ENCODE results near the gene ATP2C1.

Gene ATP2C1

GRCh38 chr3:130975251-130975650 is 81.4 kb downstream of the ATP2C1 start:
- DNase-seq (ENCODE audit: low read depth in 1 of 2, low spot score in 1 of 2) = no peak

GRCh38 chr3:130976706-130977105 is 82.8 kb downstream of the ATP2C1 start:
- no peak for DNase-seq (ENCODE audit: low read depth in 1 of 2, low spot score in 1 of 2)

- DNase-seq (ENCODE audit: low read depth in 1 of 2, low spot score in 1 of 2) = no peak
Measured at GRCh38 chr3:130979117-130979516, 85.2 kb downstream of the ATP2C1 start.

- no peak for DNase-seq (ENCODE audit: low read depth in 1 of 2, low spot score in 1 of 2)
Measured at GRCh38 chr3:130981469-130981868, 87.6 kb downstream of the ATP2C1 start.

GRCh38 chr3:130990282-130990681 is 96.4 kb downstream of the ATP2C1 start:
- DNase-seq (ENCODE audit: low read depth in 1 of 2, low spot score in 1 of 2) = no peak

- DNase-seq (ENCODE audit: low read depth in 1 of 2, low spot score in 1 of 2) = no peak
Measured at GRCh38 chr3:130991126-130991525, 97.2 kb downstream of the ATP2C1 start.

- no peak for DNase-seq (ENCODE audit: low read depth in 1 of 2, low spot score in 1 of 2)
Measured at GRCh38 chr3:130992344-130992743, 98.5 kb downstream of the ATP2C1 start.

GRCh38 chr3:130997289-130997688 is 103.4 kb downstream of the ATP2C1 start:
- no peak for DNase-seq (ENCODE audit: low read depth in 1 of 2, low spot score in 1 of 2)

GRCh38 chr3:131001071-131001470 is 107.2 kb downstream of the ATP2C1 start:
- DNase-seq (ENCODE audit: low read depth in 1 of 2, low spot score in 1 of 2) = no peak

GRCh38 chr3:131004603-131005002 is 110.7 kb downstream of the ATP2C1 start:
- DNase-seq (ENCODE audit: low read depth in 1 of 2, low spot score in 1 of 2) = no peak

GRCh38 chr3:131007256-131007655 is 113.4 kb downstream of the ATP2C1 start:
- DNase-seq (ENCODE audit: low read depth in 1 of 2, low spot score in 1 of 2) = no peak

GRCh38 chr3:131007782-131008181 is 113.9 kb downstream of the ATP2C1 start:
- DNase-seq (ENCODE audit: low read depth in 1 of 2, low spot score in 1 of 2) = no peak

GRCh38 chr3:131008326-131008725 is 114.4 kb downstream of the ATP2C1 start:
- DNase-seq (ENCODE audit: low read depth in 1 of 2, low spot score in 1 of 2) = no peak

GRCh38 chr3:131009698-131010097 is 115.8 kb downstream of the ATP2C1 start:
- DNase-seq (ENCODE audit: low read depth in 1 of 2, low spot score in 1 of 2) = no peak

- DNase-seq (ENCODE audit: low read depth in 1 of 2, low spot score in 1 of 2) = no peak
Measured at GRCh38 chr3:131018970-131019369, 125.1 kb downstream of the ATP2C1 start.

GRCh38 chr3:131020122-131020693 is 126.3 kb downstream of the ATP2C1 start:
- no peak for DNase-seq (ENCODE audit: low read depth in 1 of 2, low spot score in 1 of 2)

GRCh38 chr3:131025539-131025938 is 131.7 kb downstream of the ATP2C1 start:
- DNase-seq (ENCODE audit: low read depth in 1 of 2, low spot score in 1 of 2) = no peak

GRCh38 chr3:131026321-131027151 is 132.7 kb downstream of the ATP2C1 start, which contains the start of the genes ASTE1 and NEK11:
Gene ASTE1, minus strand, starts transcription at chr3:131026825. Its CDS starts 1,519 bp downstream, at chr3:131025306.
Gene NEK11, plus strand, starts transcription at chr3:131026877. Its CDS starts 2,832 bp downstream, at chr3:131029709.
- peak; percentile 76 to 85 for DNase-seq (ENCODE audit: low read depth in 1 of 2, low spot score in 1 of 2)

GRCh38 chr3:131028844-131029243 is 135.0 kb downstream of the ATP2C1 start:
- no peak for DNase-seq (ENCODE audit: low read depth in 1 of 2, low spot score in 1 of 2)

GRCh38 chr3:131031660-131032059 is 137.8 kb downstream of the ATP2C1 start:
- no peak for DNase-seq (ENCODE audit: low read depth in 1 of 2, low spot score in 1 of 2)

GRCh38 chr3:131033480-131034080 is 139.7 kb downstream of the ATP2C1 start:
- DNase-seq (ENCODE audit: low read depth in 1 of 2, low spot score in 1 of 2) = peak in 1 of 2 donors; percentile 36

- DNase-seq (ENCODE audit: low read depth in 1 of 2, low spot score in 1 of 2) = no peak
Measured at GRCh38 chr3:131036200-131036816, 142.4 kb downstream of the ATP2C1 start.

Measured in activated CD4-positive, alpha-beta T cell treated with anti-CD3 and anti-CD28 coated beads, Interleukin-2, amount 50 U/mL, for 24 hours (primary cell).